Superior temporal gyrus (tissue), 1 donor: ENCODE measurements around the gene NEMF.
"Not testable (repeated sequence)": the region's sequence is repeated elsewhere in the genome, so short reads cannot be mapped to it uniquely, and the experiment has no call there.

Experiments
- DNase-seq: peaks from one replicate; pipeline ENCODE4 v3.0.0-alpha.2; 2016; ENCODE audit errors: extremely low spot score

Gene NEMF

GRCh38 chr14:49755378-49755777 lies 97.2 kb downstream of the NEMF start:
- DNase-seq: no peak

- DNase-seq: no peak
Observed at GRCh38 chr14:49754570-49755097, 98.0 kb downstream of the NEMF start.

GRCh38 chr14:49746476-49746875 lies 106.1 kb downstream of the NEMF start:
- DNase-seq: not testable (repeated sequence)

- no peak for DNase-seq
Observed at GRCh38 chr14:49745191-49745590, 107.4 kb downstream of the NEMF start.

- DNase-seq: not testable (repeated sequence)
Observed at GRCh38 chr14:49735669-49736068, 116.9 kb downstream of the NEMF start.

- no peak for DNase-seq
Observed at GRCh38 chr14:49733836-49734235, 118.8 kb downstream of the NEMF start.

- peak; percentile 67 for DNase-seq
Observed at GRCh38 chr14:49732896-49733295, 119.7 kb downstream of the NEMF start.
